ENCODE data around the gene NAA50.

Gene NAA50

GRCh38 chr3:113745756-113746547, at the start of gene NAA50:
Gene NAA50, minus strand, starts transcription at chr3:113746249. Its CDS starts 300 bp downstream, at chr3:113745949.
- peak; percentile 81 for DNase-seq

- no peak for DNase-seq
These were observed 49.6 kb upstream of the NAA50 start for GRCh38 chr3:113795693-113796092.

- no peak for DNase-seq
These were observed 48.5 kb upstream of the NAA50 start for GRCh38 chr3:113794526-113794925.

GRCh38 chr3:113791381-113791780, 45.3 kb upstream of the NAA50 start:
- DNase-seq: no peak

GRCh38 chr3:113783980-113784379, 37.9 kb upstream of the NAA50 start:
- no peak for DNase-seq

- DNase-seq: no peak
These were observed 37.4 kb upstream of the NAA50 start for GRCh38 chr3:113783463-113783862.

GRCh38 chr3:113776564-113776963, 30.5 kb upstream of the NAA50 start:
- no peak for DNase-seq

GRCh38 chr3:113775516-113775915, 29.5 kb upstream of the NAA50 start:
- no peak for DNase-seq

- no peak for DNase-seq
These were observed 27.3 kb upstream of the NAA50 start for GRCh38 chr3:113773381-113773780.

- no peak for DNase-seq
These were observed 25.9 kb upstream of the NAA50 start for GRCh38 chr3:113771993-113772392.

- no peak for DNase-seq
These were observed 23.5 kb upstream of the NAA50 start for GRCh38 chr3:113769551-113769950.

- DNase-seq: no peak
These were observed 18.6 kb upstream of the NAA50 start for GRCh38 chr3:113764698-113765097.

GRCh38 chr3:113758389-113759024, 12.5 kb upstream of the NAA50 start:
- DNase-seq: no peak

- no peak for DNase-seq
These were observed 8.6 kb upstream of the NAA50 start for GRCh38 chr3:113754494-113755159.

GRCh38 chr3:113753376-113753985, 7.4 kb upstream of the NAA50 start:
- no peak for DNase-seq

GRCh38 chr3:113751141-113751540, 5.1 kb upstream of the NAA50 start:
- DNase-seq: no peak

GRCh38 chr3:113747283-113748046, 1.4 kb upstream of the NAA50 start:
- DNase-seq: no peak

GRCh38 chr3:113746548-113747282, 666 bp upstream of the NAA50 start, which contains the start of gene ATP6V1A:
Gene ATP6V1A, plus strand, starts transcription at chr3:113747035. Its CDS starts 31,719 bp downstream, at chr3:113778754.
- peak; percentile 92 for DNase-seq

- DNase-seq: peak; percentile 77
These were observed 901 bp downstream of the NAA50 start for GRCh38 chr3:113744941-113745755.

GRCh38 chr3:113743006-113743630, 2.9 kb downstream of the NAA50 start:
- DNase-seq: no peak

All from SHP77 treated with DMSO at 0.1 percent for 48 hours (cell line).